ENCODE data around the gene HCK. TPM values are rescaled to one million over a fixed set of nuclear protein-coding genes. Genes with fewer than 3 reads are reported as not detected.

The HCK gene
- total RNA-seq, 1 donor from 2014 or later, result 1.8 TPM

Other genes with a start within 250 kb of the HCK start
- gene MYLK2, start 232.9 kb upstream of the HCK start, total RNA-seq, result 0.59 and 0.64 TPM in 2 replicates
- not detected in 2 replicates for gene FOXS1, start 206.6 kb upstream of the HCK start, total RNA-seq
- not detected in 2 replicates for gene DUSP15, start 181.7 kb upstream of the HCK start, total RNA-seq
- gene TTLL9, start 181.6 kb upstream of the HCK start, total RNA-seq, result not detected in 2 replicates
- 12.7 and 13.0 TPM in 2 replicates for gene PDRG1, start 100.2 kb upstream of the HCK start, total RNA-seq
- gene XKR7, start 84.1 kb upstream of the HCK start, total RNA-seq, result not detected in 2 replicates
- gene CCM2L, start 41.8 kb upstream of the HCK start, total RNA-seq, result not detected in 2 replicates
- gene TM9SF4, start 57.5 kb downstream of the HCK start, total RNA-seq, result 44.3 and 44.4 TPM in 2 replicates
- 35.0 and 35.5 TPM in 2 replicates for gene PLAGL2, start 155.5 kb downstream of the HCK start, total RNA-seq
- 28.0 and 33.7 TPM in 2 replicates for gene POFUT1, start 155.6 kb downstream of the HCK start, total RNA-seq
- 25.4 and 26.9 TPM in 2 replicates for gene KIF3B, start 225.4 kb downstream of the HCK start, total RNA-seq

All from T-helper 1 cell treated with Interleukin-12 subunit alpha and Interleukin-12 subunit beta and Interleukin-4 antibody, amounts not matched to agents 30 ng/mL and 1 ng/mL, for 36 hours (primary cell).